Hepatocyte (in vitro differentiated cells): ENCODE measurements around the gene WFDC1.

Experiments used
- EZH2 ChIP-seq: fragments of 200-600 bp; sonication (generic); IDR thresholded peaks from 2 replicates; pipeline ENCODE4 v1.6.1; 2016; ENCODE audit warnings: antibody characterized with exemption, mild to moderate bottlenecking, borderline replicate concordance
- EZH2phosphoT487 ChIP-seq: fragments of 200-600 bp; sonication (generic); IDR thresholded peaks from one replicate; pipeline ENCODE4 v1.6.1; 2018; ENCODE audit warnings: antibody characterized with exemption, mild to moderate bottlenecking, low read depth, moderate library complexity; ENCODE audit not compliant: unreplicated experiment, severe bottlenecking
- TF ChIP-seq, protein P1 (sequence below): fragments of 200-600 bp; sonication (generic); IDR thresholded peaks from 2 replicates; pipeline ENCODE4 v1.5.1; 2016; ENCODE audit warnings: antibody characterized with exemption, mild to moderate bottlenecking; ENCODE audit not compliant: poor library complexity

- TF ChIP-seq, protein P1, sequence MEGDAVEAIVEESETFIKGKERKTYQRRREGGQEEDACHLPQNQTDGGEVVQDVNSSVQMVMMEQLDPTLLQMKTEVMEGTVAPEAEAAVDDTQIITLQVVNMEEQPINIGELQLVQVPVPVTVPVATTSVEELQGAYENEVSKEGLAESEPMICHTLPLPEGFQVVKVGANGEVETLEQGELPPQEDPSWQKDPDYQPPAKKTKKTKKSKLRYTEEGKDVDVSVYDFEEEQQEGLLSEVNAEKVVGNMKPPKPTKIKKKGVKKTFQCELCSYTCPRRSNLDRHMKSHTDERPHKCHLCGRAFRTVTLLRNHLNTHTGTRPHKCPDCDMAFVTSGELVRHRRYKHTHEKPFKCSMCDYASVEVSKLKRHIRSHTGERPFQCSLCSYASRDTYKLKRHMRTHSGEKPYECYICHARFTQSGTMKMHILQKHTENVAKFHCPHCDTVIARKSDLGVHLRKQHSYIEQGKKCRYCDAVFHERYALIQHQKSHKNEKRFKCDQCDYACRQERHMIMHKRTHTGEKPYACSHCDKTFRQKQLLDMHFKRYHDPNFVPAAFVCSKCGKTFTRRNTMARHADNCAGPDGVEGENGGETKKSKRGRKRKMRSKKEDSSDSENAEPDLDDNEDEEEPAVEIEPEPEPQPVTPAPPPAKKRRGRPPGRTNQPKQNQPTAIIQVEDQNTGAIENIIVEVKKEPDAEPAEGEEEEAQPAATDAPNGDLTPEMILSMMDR, result no peak
- TF ChIP-seq EZH2, result no peak
- no peak for TF ChIP-seq EZH2phosphoT487
Measured at GRCh38 chr16:84262031-84262430, 32.6 kb upstream of the WFDC1 start.
